Esophagus (tissue), 2 donors: ENCODE measurements around the gene TESK1. TPM values are rescaled to one million over a fixed set of nuclear protein-coding genes. Genes with fewer than 3 reads are reported as not detected.

ENCODE experiments used
- H3K27ac ChIP-seq, 2 donors: one replicate each; pipeline ENCODE4 v1.5.1; 2013; ENCODE audit warnings: low read depth in 2 of 2, mild to moderate bottlenecking in 2 of 2, inconsistent platforms in 1 of 2, low read length in 1 of 2, moderate library complexity in 1 of 2
- H3K27me3 ChIP-seq, 2 donors: one replicate each; pipeline ENCODE4 v1.6.1; 2013; ENCODE audit warnings: low read length in 2 of 2, control low read depth in 1 of 2, mild to moderate bottlenecking in 1 of 2; ENCODE audit not compliant: insufficient read depth in 2 of 2, control insufficient read depth in 1 of 2
- H3K36me3 ChIP-seq, 2 donors: one replicate each; pipeline ENCODE4 v1.6.1; 2013; ENCODE audit warnings: low read length in 1 of 2; ENCODE audit not compliant: control insufficient read depth in 2 of 2, insufficient read depth in 2 of 2
- H3K4me1 ChIP-seq, 2 donors: one replicate each; pipeline ENCODE4 v1.6.1; 2013; ENCODE audit warnings: low read length in 1 of 2; ENCODE audit not compliant: control insufficient read depth in 2 of 2, insufficient read depth in 2 of 2
- H3K4me3 ChIP-seq, 2 donors: one replicate each; pipeline ENCODE4 v1.5.1; 2013; ENCODE audit warnings: low read length in 2 of 2, mild to moderate bottlenecking in 2 of 2, low read depth in 1 of 2, moderate library complexity in 1 of 2
- H3K9me3 ChIP-seq, 2 donors: one replicate each; pipeline ENCODE4 v1.6.1; 2013; ENCODE audit warnings: mild to moderate bottlenecking in 2 of 2, low read depth in 1 of 2, low read length in 1 of 2, moderate library complexity in 1 of 2; ENCODE audit not compliant: control insufficient read depth in 2 of 2, insufficient read depth in 1 of 2
- WGBS, 2 donors: extraction: QIAGEN DNeasy Blood & Tissue Kit; methylation state at CpG; one replicate each; pipeline ENCODE4 v1.1.7; 2013; 5-methylcytosine and 5-hydroxymethylcytosine counted together
- polyA plus RNA-seq, 2 donors: library from polyadenylated mRNA; stranded (reverse); fragments of 200-250 nt; gene quantifications; one replicate each; pipeline ENCODE4 v1.2.3, GENCODE V29; 2013
- donor health status: healthy with polysubstance abuse.
- donor health status: Bipolar disorder and iron deficiency.

The TESK1 gene, protein sequence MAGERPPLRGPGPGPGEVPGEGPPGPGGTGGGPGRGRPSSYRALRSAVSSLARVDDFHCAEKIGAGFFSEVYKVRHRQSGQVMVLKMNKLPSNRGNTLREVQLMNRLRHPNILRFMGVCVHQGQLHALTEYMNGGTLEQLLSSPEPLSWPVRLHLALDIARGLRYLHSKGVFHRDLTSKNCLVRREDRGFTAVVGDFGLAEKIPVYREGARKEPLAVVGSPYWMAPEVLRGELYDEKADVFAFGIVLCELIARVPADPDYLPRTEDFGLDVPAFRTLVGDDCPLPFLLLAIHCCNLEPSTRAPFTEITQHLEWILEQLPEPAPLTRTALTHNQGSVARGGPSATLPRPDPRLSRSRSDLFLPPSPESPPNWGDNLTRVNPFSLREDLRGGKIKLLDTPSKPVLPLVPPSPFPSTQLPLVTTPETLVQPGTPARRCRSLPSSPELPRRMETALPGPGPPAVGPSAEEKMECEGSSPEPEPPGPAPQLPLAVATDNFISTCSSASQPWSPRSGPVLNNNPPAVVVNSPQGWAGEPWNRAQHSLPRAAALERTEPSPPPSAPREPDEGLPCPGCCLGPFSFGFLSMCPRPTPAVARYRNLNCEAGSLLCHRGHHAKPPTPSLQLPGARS
- polyA plus RNA-seq = 10 to 100 TPM; 15.3 to 22.7 TPM

DNA sequence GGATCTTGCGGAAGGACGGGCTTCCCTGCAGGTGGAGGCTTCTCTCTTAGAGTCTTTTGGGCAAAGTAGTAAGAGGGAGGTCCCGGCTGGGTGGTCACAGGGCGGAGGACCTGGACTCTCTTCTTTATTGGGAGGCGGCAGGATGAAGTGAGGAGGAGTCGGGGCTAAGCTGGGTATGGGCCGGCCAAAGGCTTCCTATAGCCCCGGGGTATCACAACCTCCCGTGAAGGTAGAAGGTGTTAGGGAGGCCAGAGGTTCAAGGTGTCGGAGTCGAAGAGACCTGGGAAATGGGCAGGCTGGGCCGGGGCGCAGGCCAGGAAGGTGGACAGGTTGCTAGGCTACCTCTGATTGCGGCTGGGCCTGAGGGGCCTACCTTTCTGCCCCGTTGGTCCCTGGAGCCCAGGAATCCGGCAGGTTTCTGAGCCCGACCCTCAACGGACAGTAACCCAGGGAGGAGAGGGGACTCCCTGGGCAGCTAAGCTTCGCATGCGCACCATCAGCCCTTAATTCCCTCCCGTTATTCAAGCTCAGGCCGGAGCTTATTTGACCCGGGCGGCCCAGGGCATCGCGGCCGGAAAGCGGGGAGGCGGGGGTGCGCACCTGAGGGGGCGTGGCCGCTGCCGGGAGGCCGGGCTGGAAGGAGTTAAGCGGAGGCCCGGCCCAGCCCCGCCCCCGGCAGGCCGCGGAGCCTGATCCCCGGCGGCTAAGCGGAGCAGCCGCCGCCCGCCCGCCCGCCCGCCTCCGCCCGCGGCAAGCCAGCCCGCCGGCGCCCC, at the start of gene TESK1:
TESK1 (plus strand) TSS at position 685 of the 773 bp plus-strand sequence. CDS start 358 bp downstream, outside the sequence.
- no peaks in the 10 kb centered on the region for H3K27me3 ChIP-seq
- H3K36me3 ChIP-seq = peaks cover 0 to 18% of the 10 kb centered on the region in 2 donors
- H3K4me1 ChIP-seq = peaks cover 0 to 6% of the 10 kb centered on the region in 2 donors
- peak within 1 kb of the TSS; percentile 56 to 73 for H3K4me3 ChIP-seq
- H3K27ac ChIP-seq = peak within 1 kb of the TSS; percentile 66 to 95
- 0% methylated on average over 31 to 55 of the region's 55 CpGs for WGBS, 2 donors
- H3K9me3 ChIP-seq = no peaks in the 10 kb centered on the region

DNA sequence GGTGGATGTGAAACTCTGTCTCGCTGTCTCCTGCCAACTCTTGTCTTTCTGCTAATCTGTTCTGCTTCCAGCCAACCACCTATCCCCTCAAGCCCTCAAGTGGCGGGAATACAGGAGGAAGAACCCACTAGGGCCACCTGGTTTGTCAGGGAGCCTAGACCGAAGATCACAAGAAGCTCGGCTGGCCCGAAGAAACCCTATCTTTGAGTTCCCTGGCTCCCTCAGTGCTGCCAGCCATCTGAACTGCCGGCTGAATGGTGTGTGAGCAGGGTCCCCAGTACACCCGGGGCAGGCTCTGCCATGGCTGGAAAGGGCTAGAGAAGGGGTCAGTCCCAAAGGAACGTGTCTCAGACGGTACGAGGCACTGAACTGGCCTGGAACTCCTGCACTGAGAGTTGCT, 49.2 kb upstream of the TESK1 start:
- no peaks in the 10 kb centered on the region for H3K27me3 ChIP-seq
- no peak overlapping the region for H3K27ac ChIP-seq
- no peaks in the 10 kb centered on the region for H3K4me1 ChIP-seq
- H3K36me3 ChIP-seq = peaks cover 0 to 22% of the 10 kb centered on the region in 2 donors
- no peak overlapping the region for H3K4me3 ChIP-seq
- 90 to 91% methylated on average over 10 of the region's 10 CpGs for WGBS, 2 donors
- H3K9me3 ChIP-seq = peaks cover 0 to 3% of the 10 kb centered on the region in 2 donors

DNA sequence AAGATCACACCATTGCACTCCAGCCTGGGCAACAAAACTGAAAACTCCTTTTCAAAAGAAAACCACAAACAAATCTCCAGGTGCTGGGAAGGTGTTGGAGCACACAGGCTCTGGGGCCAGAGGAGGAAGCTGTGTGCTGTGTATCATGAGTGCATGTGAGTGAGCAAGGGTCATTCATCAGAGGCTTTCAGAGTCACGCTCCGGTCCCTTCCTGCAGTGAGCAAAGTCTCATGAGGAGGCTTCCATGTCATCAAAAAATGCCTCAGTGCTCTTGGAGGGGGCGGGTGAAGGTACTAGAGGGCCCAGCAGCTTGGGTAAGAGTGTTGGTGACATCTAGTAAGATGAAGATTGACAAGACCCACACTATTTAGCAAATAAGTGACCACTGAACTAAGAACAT, 48.3 kb upstream of the TESK1 start:
- Histone ChIP-seq H3K4me3 (no peak overlapping the region), H3K27ac (no peak overlapping the region), H3K4me1 (no peaks in the 10 kb centered on the region), H3K36me3 (peaks cover 0 to 22% of the 10 kb centered on the region in 2 donors), H3K9me3 (peaks cover 0 to 3% of the 10 kb centered on the region in 2 donors), H3K27me3 (no peaks in the 10 kb centered on the region)
- 84 to 90% methylated on average over 3 of the region's 3 CpGs for WGBS, 2 donors

DNA sequence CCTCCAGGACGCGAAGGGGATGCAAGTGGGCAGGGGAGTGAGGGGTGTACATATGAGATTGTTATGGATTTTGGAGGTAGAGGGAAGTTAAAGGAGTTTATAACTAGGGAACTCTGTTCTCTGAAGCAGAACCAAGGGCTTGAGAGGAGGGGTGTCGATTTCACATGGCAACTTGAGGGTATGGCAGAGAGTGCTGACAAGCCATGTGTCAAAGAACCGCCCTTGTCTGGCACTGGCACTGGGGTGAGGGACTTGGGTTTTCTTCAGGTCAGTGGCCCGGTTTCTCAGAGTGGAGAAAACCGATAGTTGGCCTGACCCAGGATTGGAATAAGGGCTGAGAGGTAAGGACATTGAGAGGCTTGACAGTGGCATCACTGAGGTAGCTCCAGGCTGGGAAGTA, 47.7 kb upstream of the TESK1 start:
- WGBS, 2 donors = 86 to 90% methylated on average over 6 of the region's 6 CpGs
- H3K36me3 ChIP-seq = peaks cover 0 to 22% of the 10 kb centered on the region in 2 donors
- peaks cover 0 to 2% of the 10 kb centered on the region in 2 donors for H3K4me1 ChIP-seq
- peaks cover 0 to 3% of the 10 kb centered on the region in 2 donors for H3K9me3 ChIP-seq
- no peak overlapping the region for H3K4me3 ChIP-seq
- H3K27me3 ChIP-seq = no peaks in the 10 kb centered on the region
- H3K27ac ChIP-seq = no peak overlapping the region

DNA sequence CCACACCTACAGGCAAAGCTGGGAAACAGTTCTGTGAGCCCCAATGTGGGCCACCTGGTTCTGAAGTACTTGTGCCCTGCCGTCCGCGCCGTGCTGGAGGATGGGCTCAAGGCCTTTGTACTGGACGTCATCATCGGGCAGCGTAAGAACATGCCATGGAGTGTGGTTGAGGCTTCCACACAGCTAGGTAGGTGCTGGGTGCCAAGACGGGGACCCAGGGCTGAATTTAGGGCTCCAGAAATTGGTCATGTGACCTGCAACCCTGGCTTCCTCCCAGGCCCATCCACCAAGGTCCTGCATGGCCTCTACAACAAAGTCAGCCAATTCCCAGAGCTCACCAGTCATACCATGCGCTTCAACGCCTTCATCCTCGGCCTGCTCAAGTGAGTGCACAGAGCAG, 46.9 kb upstream of the TESK1 start:
- WGBS, 2 donors = 90 to 93% methylated on average over 11 of the region's 11 CpGs

DNA sequence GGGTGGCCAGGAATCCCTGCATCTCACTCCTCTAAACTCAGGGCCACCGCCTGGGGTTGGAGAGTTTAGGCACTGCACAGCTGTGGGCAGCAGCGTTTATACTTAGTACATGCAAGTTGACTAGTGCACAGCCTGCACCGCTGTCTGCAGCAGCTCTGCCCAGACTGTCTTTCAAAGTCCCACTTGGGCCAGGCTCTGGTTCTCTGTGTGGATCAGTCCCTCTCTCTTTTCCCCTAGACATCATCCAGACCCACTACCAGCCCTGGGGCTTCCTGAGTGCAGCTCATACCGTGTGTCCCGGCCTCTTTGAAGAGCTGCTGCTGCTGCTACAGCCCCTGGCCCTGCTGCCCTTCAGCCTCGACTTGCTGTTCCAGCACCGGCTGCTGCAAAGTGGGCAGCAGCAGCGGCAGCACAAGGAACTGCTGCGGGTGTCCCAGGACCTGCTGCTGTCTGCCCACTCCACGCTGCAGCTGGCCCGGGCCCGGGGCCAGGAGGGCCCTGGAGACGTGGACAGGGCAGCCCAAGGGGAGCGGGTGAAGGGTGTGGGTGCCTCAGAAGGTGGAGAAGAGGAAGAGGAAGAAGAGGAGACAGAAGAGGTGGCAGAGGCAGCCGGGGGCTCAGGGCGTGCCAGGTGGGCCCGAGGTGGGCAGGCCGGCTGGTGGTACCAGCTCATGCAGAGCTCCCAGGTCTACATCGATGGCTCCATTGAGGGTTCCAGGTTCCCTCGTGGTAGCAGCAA, 45.1 kb upstream of the TESK1 start:
- H3K36me3 ChIP-seq = peaks cover 0 to 22% of the 10 kb centered on the region in 2 donors
- H3K9me3 ChIP-seq = peaks cover 0 to 3% of the 10 kb centered on the region in 2 donors
- H3K4me1 ChIP-seq = peaks cover 0 to 17% of the 10 kb centered on the region in 2 donors
- no peaks in the 10 kb centered on the region for H3K27me3 ChIP-seq
- no peak overlapping the region for H3K27ac ChIP-seq
- H3K4me3 ChIP-seq = no peak overlapping the region
- 90% methylated on average over 20 of the region's 20 CpGs for WGBS, 2 donors

More for the DNA sequence above, 46.9 kb upstream of the TESK1 start:
- peaks cover 0 to 10% of the 10 kb centered on the region in 2 donors for H3K4me1 ChIP-seq
- H3K27ac ChIP-seq = no peak overlapping the region
- no peaks in the 10 kb centered on the region for H3K27me3 ChIP-seq
- no peak overlapping the region for H3K4me3 ChIP-seq
- peaks cover 0 to 22% of the 10 kb centered on the region in 2 donors for H3K36me3 ChIP-seq
- H3K9me3 ChIP-seq = peaks cover 0 to 3% of the 10 kb centered on the region in 2 donors

DNA sequence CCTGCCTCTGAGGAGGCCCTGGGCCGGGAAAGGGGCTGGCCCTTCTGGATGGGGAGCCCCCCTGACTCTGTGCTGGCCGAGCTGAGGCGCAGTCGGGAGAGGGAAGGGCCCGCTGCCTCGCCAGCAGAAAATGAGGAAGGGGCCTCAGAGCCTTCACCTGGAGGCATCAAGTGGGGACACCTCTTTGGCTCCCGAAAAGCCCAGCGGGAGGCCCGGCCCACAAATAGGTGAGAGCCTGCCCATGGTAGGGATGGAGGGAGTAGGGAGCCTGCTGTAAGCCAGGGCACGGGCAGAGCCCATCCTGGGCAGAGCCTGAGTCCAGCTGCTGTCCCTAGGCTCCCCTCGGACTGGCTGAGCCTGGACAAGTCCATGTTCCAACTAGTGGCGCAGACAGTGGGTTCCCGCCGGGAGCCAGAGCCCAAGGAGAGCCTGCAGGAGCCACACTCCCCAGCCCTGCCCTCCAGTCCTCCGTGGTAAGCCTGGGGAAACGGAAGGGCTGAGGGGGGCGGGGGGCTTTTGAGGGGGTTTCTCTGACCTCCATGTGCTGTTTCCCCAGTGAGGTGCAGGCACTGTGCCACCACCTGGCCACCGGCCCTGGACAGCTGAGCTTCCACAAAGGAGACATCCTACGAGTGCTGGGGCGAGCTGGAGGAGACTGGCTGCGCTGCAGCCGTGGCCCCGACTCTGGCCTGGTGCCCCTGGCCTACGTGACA, 44.3 kb upstream of the TESK1 start:
- Histone ChIP-seq H3K36me3 (peaks cover 0 to 16% of the 10 kb centered on the region in 2 donors), H3K4me3 (no peak overlapping the region), H3K27ac (no peak overlapping the region), H3K9me3 (peaks cover 0 to 3% of the 10 kb centered on the region in 2 donors), H3K27me3 (no peaks in the 10 kb centered on the region), H3K4me1 (peaks cover 0 to 17% of the 10 kb centered on the region in 2 donors)
- 82 to 84% methylated on average over 24 of the region's 24 CpGs for WGBS, 2 donors

DNA sequence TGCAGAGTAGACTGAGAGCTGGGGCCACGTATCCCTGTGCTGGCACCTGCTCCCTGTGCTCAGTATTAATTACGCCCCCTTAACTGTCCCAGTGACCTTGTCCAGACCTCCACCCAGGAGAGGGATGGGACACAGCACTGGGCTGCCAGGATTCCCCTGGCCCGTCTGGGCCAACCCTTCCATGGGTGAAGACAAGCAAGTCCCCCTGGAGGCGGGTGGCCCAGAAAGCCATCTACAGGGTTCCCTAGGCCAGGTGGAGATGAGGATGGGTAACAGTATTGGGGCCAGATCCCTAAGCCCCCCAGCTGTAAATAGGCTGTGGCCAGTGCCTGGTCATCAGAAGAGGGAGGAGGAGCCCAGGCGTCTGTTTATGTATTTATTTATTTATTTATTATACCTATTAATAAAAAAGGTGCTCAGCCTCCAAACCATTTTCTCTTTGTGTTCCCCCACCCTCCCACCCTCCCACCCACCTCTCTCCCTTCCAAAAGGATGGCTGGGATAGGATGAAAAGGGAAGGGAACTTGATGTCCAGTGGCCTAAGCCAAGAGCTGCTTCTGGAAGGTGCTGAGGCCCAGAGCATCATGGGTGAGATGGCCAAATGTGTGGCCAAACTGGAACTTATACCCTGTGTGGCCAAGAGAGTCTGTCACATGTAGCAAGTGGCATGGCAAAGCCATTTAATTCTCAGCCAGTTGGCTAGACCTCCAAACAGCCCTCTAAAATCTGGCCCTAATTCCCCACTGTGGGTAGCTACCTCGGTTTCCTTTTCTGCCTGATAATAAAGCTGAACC, 43.4 kb upstream of the TESK1 start:
- Histone ChIP-seq H3K27me3 (no peaks in the 10 kb centered on the region), H3K9me3 (peaks cover 0 to 3% of the 10 kb centered on the region in 2 donors), H3K4me3 (no peak overlapping the region), H3K4me1 (peaks cover 0 to 17% of the 10 kb centered on the region in 2 donors), H3K27ac (peak overlapping the region in 1 of 2 donors; percentile 57), H3K36me3 (peaks cover 0 to 13% of the 10 kb centered on the region in 2 donors)
- WGBS, 2 donors = 84 to 87% methylated on average over 6 of the region's 6 CpGs
